D341Med (cell line): ENCODE results near the gene MRPS12.

ENCODE experiments used
- DNase-seq: peaks from one replicate; pipeline ENCODE4 v3.0.0; 2012; ENCODE audit warnings: low spot score

MRPS12 gene

GRCh38 chr19:38911388-38912001 lies 19.2 kb upstream of the MRPS12 start:
- no peak for DNase-seq

- DNase-seq = peak; percentile 57
Measured at GRCh38 chr19:38912600-38913514, 17.9 kb upstream of the MRPS12 start.

- DNase-seq = no peak
Measured at GRCh38 chr19:38913958-38914357, 16.8 kb upstream of the MRPS12 start.

GRCh38 chr19:38915329-38916321 lies 15.1 kb upstream of the MRPS12 start:
- peak; percentile 22 for DNase-seq

GRCh38 chr19:38917516-38917915 lies 13.2 kb upstream of the MRPS12 start:
- no peak for DNase-seq

GRCh38 chr19:38917921-38918491 lies 12.7 kb upstream of the MRPS12 start:
- peak; percentile 67 for DNase-seq

- DNase-seq = no peak
Measured at GRCh38 chr19:38918526-38918925, 12.2 kb upstream of the MRPS12 start.

GRCh38 chr19:38919837-38920601 lies 10.7 kb upstream of the MRPS12 start:
- DNase-seq = no peak

GRCh38 chr19:38920602-38921419 lies 9.9 kb upstream of the MRPS12 start:
- peak; percentile 27 for DNase-seq

GRCh38 chr19:38921420-38922274 lies 9.1 kb upstream of the MRPS12 start:
- DNase-seq = no peak

- no peak for DNase-seq
Measured at GRCh38 chr19:38922482-38922881, 8.3 kb upstream of the MRPS12 start.

- DNase-seq = no peak
Measured at GRCh38 chr19:38924388-38924787, 6.4 kb upstream of the MRPS12 start.

- DNase-seq = no peak
Measured at GRCh38 chr19:38928391-38929001, 2.2 kb upstream of the MRPS12 start.

GRCh38 chr19:38929929-38930775 lies 592 bp upstream of the MRPS12 start, which contains the start of gene SARS2:
TSS of gene SARS2 (minus strand) at chr19:38930763. CDS start at chr19:38930736, 27 bp downstream.
- DNase-seq = peak; percentile 99

GRCh38 chr19:38931521-38931793 lies 713 bp downstream of the MRPS12 start:
- no peak for DNase-seq

- DNase-seq = peak; percentile 58
Measured at GRCh38 chr19:38932425-38933179, 1.9 kb downstream of the MRPS12 start.

GRCh38 chr19:38933544-38933943 lies 2.8 kb downstream of the MRPS12 start:
- DNase-seq = no peak
